Breast epithelium (tissue), 3 donors: ENCODE results near the gene ATP13A1.

ENCODE experiments used
- POLR2A ChIP-seq: fragments of 450-650 bp; IDR thresholded peaks from one replicate; pipeline ENCODE4 v1.6.1; 2016; ENCODE audit warnings: antibody characterized with exemption, mild to moderate bottlenecking, moderate library complexity
- TF ChIP-seq, protein P1 (sequence below), 3 donors: fragments of 450-650 bp; IDR thresholded peaks; one replicate each; pipeline ENCODE4 v1.5.1; 2016 to 2017; ENCODE audit warnings: antibody characterized with exemption in 3 of 3, mild to moderate bottlenecking in 3 of 3, moderate library complexity in 3 of 3

DNA sequence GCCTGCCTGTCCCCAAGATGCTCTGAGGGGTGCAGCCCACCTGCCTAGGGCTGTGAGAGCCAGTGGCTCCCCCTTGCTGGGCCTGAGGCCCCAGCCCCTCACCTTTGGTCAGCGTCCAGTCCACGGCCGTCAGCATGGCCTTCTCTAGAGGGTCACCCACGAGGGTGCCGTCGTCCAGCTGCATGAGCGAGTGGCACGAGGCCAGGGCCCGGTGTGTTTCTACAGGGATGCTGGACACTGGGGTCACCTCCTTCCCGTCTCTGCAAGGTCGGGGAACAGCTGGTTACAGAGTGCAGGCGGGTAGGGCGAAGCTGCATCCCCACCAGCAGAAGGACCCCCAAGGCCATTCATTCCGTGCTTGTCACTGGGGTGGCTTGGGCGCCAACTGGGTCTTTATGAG, 9.0 kb downstream of the ATP13A1 start:
- TF ChIP-seq, protein P1, sequence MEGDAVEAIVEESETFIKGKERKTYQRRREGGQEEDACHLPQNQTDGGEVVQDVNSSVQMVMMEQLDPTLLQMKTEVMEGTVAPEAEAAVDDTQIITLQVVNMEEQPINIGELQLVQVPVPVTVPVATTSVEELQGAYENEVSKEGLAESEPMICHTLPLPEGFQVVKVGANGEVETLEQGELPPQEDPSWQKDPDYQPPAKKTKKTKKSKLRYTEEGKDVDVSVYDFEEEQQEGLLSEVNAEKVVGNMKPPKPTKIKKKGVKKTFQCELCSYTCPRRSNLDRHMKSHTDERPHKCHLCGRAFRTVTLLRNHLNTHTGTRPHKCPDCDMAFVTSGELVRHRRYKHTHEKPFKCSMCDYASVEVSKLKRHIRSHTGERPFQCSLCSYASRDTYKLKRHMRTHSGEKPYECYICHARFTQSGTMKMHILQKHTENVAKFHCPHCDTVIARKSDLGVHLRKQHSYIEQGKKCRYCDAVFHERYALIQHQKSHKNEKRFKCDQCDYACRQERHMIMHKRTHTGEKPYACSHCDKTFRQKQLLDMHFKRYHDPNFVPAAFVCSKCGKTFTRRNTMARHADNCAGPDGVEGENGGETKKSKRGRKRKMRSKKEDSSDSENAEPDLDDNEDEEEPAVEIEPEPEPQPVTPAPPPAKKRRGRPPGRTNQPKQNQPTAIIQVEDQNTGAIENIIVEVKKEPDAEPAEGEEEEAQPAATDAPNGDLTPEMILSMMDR (IDR thresholded peaks at IDR 0.05) = no peak
- TF ChIP-seq POLR2A = no peak
